Kidney (tissue), 14 donors: ENCODE measurements around the gene AP2A1. TPM values are rescaled to one million over a fixed set of nuclear protein-coding genes. Genes with fewer than 3 reads are reported as not detected.
A peak's percentile ranks its signal among the peaks of the same experiment; 100 is the strongest.

Experiments
- DNase-seq, 5 donors: peaks; one replicate each; pipeline ENCODE4 v3.0.0-alpha.2; 2013 to 2020
- FAIRE-seq: peaks from 2 replicates; lab custom pipeline; 2012; peaks lifted over from hg19 to GRCh38; lab: Jason Lieb, UNC
- H3K27ac ChIP-seq, 2 donors: one replicate each; pipeline ENCODE4 v1.7.0; 2013; ENCODE audit warnings: low read depth in 2 of 2, low read length in 2 of 2, inconsistent platforms in 1 of 2
- H3K27me3 ChIP-seq: one replicate; pipeline ENCODE4 v1.7.1; 2013; ENCODE audit warnings: low read length, inconsistent platforms; ENCODE audit not compliant: control insufficient read depth, insufficient read depth
- H3K36me3 ChIP-seq, 3 donors: one replicate each; pipeline versions ENCODE4 v1.7.0 to v1.7.1; 2013; ENCODE audit warnings: low read length in 3 of 3, control low read depth in 1 of 3, inconsistent platforms in 1 of 3; ENCODE audit not compliant: insufficient read depth in 3 of 3, control insufficient read depth in 2 of 3
- H3K4me1 ChIP-seq, 3 donors: one replicate each; pipeline versions ENCODE4 v1.7.0 to v1.7.1; 2013; ENCODE audit warnings: low read length in 3 of 3, inconsistent platforms in 1 of 3, low read depth in 1 of 3; ENCODE audit not compliant: control insufficient read depth in 2 of 3, insufficient read depth in 2 of 3
- H3K4me3 ChIP-seq, 3 donors: one replicate each; pipeline versions ENCODE4 v1.7.0 to v1.8.1; 2013; ENCODE audit warnings: low read length in 3 of 3, control low read depth in 1 of 3, inconsistent platforms in 1 of 3
- H3K9ac ChIP-seq, 3 donors: one replicate each; pipeline versions ENCODE4 v1.7.0 to v1.7.1; 2013; ENCODE audit warnings: low read length in 3 of 3, control low read depth in 1 of 3, inconsistent platforms in 1 of 3
- H3K9me3 ChIP-seq, 3 donors: one replicate each; pipeline versions ENCODE4 v1.7.0 to v1.7.1; 2013; ENCODE audit warnings: low read length in 3 of 3, control low read depth in 1 of 3, inconsistent platforms in 1 of 3; ENCODE audit not compliant: control insufficient read depth in 2 of 3, insufficient read depth in 1 of 3
- intact Hi-C: fragments of 100-400 bp; cut with DNase I; formaldehyde crosslinking; loops from one replicate; pipeline ENCODE4 v1.11.1; 2022
- polyA plus RNA-seq: library from polyadenylated mRNA; stranded (reverse); fragments of 350-450 nt; fragmentation: Illumina TruSeq; extraction: RNeasy Lipid Tissue Mini Kit (QIAGEN cat#74804); gene quantifications from one replicate; pipeline ENCODE4 v1.2.3, GENCODE V29; 2014; ENCODE audit warnings: low read depth, low replicate concordance; ENCODE audit not compliant: insufficient read depth
- total RNA-seq: library from RNA; stranded (reverse); fragmentation: NEBNext Ultra II Directional; extraction: Animal tissue kit (Norgen Biotek cat#: 25700); gene quantifications from one replicate; pipeline ENCODE4 v1.2.1, GENCODE V29; 2021
- TF ChIP-seq, protein P1 (sequence below): IDR thresholded peaks from 3 replicates; pipeline ENCODE4 v1.5.1; 2012; ENCODE audit warnings: mild to moderate bottlenecking, moderate library complexity, borderline replicate concordance; ENCODE audit not compliant: insufficient read depth; ENCODE audit errors: extremely low read depth
- donor health status: control.
- donor health status: control.
- donor health status: control.
- donor health status: control.
- donor health status: control.
- donor health status: DM: yes; HTN: yes; CAD: no.
- donor health status: Normal renal cell carcinoma (clear cell type).

Gene AP2A1
- total and polyA plus RNA-seq, 2 donors from 2014 or later: 32.0 to 70.0 TPM

DNA sequence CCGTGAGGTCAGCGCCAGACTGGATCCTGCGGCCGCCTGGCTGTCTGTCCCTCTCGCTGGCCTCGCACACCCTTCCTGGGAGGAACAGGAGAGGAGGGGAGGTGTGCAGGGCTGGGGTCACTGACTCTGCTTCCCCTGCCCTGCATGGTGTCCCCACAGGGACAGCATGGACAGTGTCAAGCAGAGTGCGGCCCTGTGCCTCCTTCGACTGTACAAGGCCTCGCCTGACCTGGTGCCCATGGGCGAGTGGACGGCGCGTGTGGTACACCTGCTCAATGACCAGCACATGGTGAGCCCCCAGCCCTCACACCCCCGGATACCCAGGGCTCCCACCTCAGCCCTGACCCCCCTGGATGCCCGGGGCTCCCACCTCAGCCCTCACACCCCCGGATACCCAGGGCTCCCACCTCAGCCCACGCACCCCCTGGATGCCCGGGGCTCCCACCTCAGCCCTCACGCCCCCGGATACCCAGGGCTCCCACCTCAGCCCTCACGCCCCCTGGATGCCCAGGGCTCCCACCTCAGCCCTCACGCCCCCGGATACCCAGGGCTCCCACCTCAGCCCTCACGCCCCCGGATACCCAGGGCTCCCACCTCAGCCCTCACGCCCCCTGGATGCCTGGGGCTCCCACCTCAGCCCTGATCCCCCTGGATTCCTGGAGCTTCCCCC lies 25.1 kb downstream of the AP2A1 start:
- no peaks in the 10 kb centered on the region for H3K9me3 ChIP-seq
- FAIRE-seq: no peak
- H3K4me3 ChIP-seq: no peak overlapping the region
- intact Hi-C loops: no loop called here
- TF ChIP-seq, protein P1, sequence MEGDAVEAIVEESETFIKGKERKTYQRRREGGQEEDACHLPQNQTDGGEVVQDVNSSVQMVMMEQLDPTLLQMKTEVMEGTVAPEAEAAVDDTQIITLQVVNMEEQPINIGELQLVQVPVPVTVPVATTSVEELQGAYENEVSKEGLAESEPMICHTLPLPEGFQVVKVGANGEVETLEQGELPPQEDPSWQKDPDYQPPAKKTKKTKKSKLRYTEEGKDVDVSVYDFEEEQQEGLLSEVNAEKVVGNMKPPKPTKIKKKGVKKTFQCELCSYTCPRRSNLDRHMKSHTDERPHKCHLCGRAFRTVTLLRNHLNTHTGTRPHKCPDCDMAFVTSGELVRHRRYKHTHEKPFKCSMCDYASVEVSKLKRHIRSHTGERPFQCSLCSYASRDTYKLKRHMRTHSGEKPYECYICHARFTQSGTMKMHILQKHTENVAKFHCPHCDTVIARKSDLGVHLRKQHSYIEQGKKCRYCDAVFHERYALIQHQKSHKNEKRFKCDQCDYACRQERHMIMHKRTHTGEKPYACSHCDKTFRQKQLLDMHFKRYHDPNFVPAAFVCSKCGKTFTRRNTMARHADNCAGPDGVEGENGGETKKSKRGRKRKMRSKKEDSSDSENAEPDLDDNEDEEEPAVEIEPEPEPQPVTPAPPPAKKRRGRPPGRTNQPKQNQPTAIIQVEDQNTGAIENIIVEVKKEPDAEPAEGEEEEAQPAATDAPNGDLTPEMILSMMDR: no peak
- peaks cover 11 to 35% (median 32%) of the 10 kb centered on the region in 3 donors for H3K36me3 ChIP-seq
- no peaks in the 10 kb centered on the region for H3K27me3 ChIP-seq
- no peak overlapping the region for H3K27ac ChIP-seq
- DNase-seq: peak in 1 of 5 donors; percentile 67
- peaks cover 0 to 3% (median 0%) of the 10 kb centered on the region in 3 donors for H3K4me1 ChIP-seq
- H3K9ac ChIP-seq: no peak overlapping the region

DNA sequence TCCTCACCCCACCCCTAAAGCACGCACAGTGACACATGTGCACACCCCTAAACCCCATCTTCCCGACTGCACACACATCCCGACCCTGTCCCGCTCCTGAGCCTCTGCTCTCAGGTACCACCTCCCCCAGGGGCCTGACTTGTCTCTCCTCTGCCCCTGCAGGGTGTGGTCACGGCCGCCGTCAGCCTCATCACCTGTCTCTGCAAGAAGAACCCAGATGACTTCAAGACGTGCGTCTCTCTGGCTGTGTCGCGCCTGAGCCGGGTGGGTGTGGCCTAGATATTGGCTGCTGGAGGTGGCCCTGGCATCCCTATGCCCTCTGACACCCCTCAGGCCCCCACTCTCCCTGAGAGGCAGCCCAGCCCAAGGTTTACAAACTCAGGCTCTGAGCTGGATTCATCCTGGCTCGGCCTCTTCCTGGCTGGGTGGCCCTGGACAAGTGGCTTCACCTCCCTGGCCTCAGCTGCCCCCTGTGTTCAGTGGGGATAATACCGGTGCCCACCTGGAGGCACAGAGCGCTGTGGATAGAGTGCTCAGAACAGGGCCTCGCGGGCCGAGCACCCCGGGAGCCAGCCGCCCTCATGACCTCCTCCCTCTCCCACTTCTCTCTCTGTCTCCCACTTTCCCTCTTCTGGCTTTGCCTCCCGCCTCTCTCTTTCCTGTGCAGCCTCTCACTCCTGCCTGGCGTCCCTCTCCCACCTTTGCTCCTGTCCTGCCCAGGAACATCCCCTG lies 26.2 kb downstream of the AP2A1 start:
- FAIRE-seq (no peak), DNase-seq (peak in 1 of 5 donors; percentile 61)
- no peak overlapping the region for H3K9ac ChIP-seq
- no peaks in the 10 kb centered on the region for H3K9me3 ChIP-seq
- TF ChIP-seq, protein P1: no peak
- intact Hi-C loops: no loop called here
- no peaks in the 10 kb centered on the region for H3K27me3 ChIP-seq
- H3K4me3 ChIP-seq: no peak overlapping the region
- no peak overlapping the region for H3K27ac ChIP-seq
- peaks cover 11 to 42% (median 35%) of the 10 kb centered on the region in 3 donors for H3K36me3 ChIP-seq
- H3K4me1 ChIP-seq: peaks cover 0 to 3% (median 0%) of the 10 kb centered on the region in 3 donors

DNA sequence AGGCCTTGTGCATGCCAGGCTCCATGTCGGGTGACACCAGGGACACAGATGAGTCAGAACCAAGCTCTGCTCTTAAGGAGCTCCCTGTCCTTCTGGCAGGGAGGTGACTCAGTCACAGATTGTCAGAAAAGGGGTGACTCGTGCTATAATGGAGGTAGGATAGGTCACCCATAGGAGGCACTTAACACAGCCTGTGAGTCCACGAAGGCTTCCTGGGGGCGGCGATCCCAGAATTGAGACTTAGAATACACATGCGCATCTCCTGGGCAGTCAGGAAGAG lies 26.7 kb downstream of the AP2A1 start:
- no peak for DNase-seq
- no peak for FAIRE-seq
- intact Hi-C loops: no loop called here
- no peaks in the 10 kb centered on the region for H3K27me3 ChIP-seq
- H3K9ac ChIP-seq: no peak overlapping the region
- H3K9me3 ChIP-seq: no peaks in the 10 kb centered on the region
- no peak overlapping the region for H3K27ac ChIP-seq
- peaks cover 11 to 47% (median 34%) of the 10 kb centered on the region in 3 donors for H3K36me3 ChIP-seq
- TF ChIP-seq, protein P1: no peak
- no peak overlapping the region for H3K4me3 ChIP-seq
- H3K4me1 ChIP-seq: peaks cover 0 to 3% (median 0%) of the 10 kb centered on the region in 3 donors
